GM12873 (cell line): ENCODE results near the gene STYX.

Experiments used
- TF ChIP-seq, protein P1 (sequence below): IDR thresholded peaks from 2 replicates; pipeline ENCODE4 v1.5.1; 2012; ENCODE audit warnings: low read depth, mild to moderate bottlenecking, moderate library complexity, low read length, control low read depth; ENCODE audit not compliant: insufficient read depth; ENCODE audit errors: missing control alignments

STYX gene

DNA sequence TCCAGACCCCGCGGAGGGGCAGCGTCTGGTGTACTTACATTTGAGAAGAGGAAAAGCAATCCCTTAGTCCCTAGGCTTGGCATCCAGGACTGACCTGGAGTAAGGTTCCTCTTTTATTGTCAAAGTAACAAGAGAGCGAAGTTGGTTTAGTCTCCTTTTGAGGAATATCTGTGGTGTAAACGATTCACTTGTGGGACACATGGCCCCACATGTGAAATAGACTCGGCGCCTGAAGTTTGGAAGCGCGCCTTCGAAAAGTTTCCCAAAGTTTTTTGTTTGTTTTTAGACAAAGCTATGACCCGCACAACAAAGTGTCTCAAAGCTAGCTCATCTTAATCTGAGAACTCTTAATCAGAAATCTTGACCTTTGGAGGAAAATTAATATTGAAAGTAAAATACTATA lies 744 bp downstream of the STYX start:
- TF ChIP-seq, protein P1, sequence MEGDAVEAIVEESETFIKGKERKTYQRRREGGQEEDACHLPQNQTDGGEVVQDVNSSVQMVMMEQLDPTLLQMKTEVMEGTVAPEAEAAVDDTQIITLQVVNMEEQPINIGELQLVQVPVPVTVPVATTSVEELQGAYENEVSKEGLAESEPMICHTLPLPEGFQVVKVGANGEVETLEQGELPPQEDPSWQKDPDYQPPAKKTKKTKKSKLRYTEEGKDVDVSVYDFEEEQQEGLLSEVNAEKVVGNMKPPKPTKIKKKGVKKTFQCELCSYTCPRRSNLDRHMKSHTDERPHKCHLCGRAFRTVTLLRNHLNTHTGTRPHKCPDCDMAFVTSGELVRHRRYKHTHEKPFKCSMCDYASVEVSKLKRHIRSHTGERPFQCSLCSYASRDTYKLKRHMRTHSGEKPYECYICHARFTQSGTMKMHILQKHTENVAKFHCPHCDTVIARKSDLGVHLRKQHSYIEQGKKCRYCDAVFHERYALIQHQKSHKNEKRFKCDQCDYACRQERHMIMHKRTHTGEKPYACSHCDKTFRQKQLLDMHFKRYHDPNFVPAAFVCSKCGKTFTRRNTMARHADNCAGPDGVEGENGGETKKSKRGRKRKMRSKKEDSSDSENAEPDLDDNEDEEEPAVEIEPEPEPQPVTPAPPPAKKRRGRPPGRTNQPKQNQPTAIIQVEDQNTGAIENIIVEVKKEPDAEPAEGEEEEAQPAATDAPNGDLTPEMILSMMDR = no peak

DNA sequence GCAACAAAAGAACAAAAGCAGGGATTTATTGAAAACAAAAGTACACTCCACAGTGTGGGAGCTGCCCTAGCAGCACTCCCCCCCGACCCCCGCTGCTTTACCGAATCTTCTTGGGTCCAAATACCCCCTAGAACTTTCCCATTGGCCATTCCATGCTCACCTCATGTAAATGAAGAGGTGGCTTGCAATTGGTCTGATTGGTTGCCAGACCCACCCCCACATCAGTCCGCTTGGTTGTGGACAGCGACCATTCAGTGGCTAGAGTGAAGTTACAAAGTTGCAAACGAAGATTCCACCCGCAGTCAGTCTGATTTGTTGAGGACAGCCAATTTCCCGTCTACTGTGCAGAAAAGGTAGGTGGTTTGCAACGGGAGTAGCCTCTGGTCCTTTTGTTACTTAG lies 3.9 kb downstream of the STYX start:
- TF ChIP-seq, protein P1 = no peak

DNA sequence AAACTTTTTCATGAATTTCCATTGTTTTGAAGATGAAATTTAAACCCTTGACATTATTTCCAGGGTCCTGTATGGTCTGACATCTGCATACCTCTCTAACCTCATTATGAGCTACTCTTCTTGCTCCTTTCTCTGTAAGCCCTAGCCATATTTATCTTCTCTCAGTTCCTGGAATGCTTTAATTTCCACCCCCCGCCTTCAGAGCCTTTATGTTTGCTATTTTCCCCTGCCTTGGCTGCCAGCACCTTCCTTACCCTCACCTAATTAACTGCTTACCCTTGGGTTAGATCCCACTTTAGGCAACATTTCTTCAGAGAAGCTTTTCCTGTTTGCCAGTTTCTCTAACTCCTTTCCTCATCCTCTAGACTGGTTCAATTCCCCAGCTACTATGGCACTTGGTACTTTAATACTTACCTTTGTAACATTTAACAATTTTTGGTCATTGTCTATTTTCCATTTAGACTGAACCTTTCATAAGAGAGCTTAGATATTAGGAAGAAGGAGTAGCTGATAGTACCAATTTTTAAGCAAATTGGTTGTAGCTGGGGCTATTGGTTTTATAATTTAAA lies 6.0 kb downstream of the STYX start:
- TF ChIP-seq, protein P1 = no peak

DNA sequence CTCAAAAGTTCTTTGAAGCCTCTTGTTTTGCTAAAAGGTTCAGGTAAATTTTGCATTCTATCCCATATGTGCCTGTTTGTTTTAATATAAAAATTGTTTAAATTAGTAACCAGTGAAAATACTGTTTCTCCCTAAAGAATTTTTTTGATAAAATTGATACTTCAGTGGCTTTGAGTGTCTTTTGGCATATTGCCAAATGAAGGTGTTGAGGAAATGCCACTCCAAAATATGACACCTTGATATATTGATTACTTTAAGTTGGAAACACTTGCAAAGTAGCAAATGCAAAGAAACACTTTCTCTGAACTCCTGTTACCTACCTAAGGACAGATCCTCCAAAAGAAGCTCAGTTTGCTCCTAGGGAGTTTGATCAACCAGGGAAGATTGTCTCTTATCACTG lies 8.4 kb downstream of the STYX start:
- TF ChIP-seq, protein P1 = no peak

DNA sequence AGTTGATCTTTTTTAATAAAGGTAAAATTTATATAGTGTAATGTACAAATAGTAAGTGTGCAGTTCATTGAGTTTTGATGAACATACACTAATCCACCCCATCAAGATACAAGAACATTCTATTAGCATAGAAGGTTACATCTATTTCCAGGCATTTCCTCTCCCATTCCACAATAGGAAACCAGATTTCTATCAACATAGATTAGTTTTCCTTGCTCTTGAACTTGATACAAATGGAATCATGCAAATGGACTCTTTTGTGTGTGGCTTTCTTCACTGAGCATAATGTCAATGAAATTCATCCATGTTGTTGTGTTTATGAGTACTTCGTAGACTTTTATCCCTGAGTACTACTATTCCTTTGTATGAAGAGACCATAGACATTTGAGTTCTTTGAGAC lies 10.8 kb downstream of the STYX start:
- TF ChIP-seq, protein P1 = no peak

DNA sequence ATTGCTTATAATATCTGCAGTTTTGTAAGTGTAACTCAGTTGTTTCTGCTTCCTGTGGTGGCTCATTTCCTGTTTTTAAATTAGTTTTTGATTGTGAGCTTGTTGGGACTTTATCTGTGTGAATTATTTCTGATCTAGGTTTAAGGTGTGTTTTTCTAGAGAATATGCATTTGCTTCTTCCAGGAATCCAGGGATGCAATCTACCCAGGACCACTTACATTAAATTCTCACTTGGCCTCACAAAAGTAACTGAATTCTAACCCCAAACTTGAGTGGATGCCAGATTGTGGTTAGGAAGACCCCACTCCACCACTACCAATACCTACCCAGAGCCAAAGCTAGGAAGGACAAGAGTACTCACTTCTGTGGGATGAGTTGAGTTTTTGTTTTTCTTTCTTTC lies 11.9 kb downstream of the STYX start:
- TF ChIP-seq, protein P1 = no peak

DNA sequence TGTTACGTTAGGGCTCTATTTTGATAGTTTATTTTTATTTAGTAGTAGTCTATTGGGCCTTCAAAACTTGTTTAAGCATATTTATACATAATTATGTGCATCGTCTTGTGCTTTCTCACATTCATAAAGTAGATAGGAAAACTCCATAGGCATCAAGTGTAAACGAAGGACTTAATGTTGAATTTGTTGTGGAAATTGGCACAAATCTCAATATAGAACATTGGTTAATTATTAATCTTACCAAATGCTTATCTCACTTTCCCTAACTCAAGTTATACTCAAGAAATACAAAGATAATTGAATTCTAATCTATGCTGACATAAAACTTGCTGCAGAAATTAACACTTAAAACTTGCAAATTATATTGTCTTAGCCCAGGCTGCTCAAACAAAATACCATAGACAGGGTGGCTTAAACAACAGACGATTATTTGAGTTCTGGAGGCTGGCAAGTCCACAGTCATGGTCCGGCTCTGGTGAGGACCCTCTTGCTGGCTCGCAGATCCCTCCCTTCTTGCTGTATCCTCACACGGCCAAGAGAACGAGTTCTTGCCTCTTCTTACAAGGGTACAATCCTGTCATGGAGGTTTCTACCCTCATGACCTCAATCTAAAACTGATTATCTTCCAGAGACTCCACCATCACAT lies 18.8 kb downstream of the STYX start:
- TF ChIP-seq, protein P1 = no peak
